Left hindlimb (tissue), 1 donor: ENCODE data around the gene C16orf78.

Experiments used
- DNase-seq: peaks from one replicate; pipeline ENCODE4 v3.0.0-alpha.2; 2018

C16orf78 gene, protein sequence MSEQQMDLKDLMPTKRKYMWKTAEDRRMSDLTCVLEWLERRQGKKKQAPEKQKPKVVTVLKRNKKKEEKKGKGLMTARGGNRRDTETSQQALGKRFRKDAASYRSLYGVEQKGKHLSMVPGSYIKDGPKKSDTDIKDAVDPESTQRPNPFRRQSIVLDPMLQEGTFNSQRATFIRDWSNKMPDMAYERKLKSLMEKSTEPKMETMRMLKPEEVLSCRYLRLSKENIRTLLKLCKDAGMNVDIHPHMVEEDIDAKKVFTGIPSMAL

DNA sequence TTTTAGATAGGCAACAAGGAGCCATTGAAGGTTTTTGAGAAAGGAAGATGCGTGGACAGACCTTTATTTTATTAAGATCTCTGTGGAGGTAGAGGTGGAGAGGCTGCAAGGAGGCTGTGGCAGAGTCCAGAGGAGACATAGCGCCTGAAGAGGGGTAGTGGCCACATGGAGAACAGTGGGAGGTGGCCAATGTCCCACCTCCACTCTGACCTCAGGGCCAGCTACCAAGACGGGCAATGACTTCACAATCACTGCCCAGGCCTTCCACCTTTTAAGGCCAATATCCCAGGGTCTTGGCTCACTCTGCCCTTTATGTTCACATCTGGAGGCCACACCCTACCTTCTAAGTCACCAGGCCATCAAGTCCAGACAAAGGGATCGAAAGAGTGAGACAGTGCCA lies at the start of gene C16orf78:
TSS of gene C16orf78 (plus strand) at position 301 of the 400 bp plus-strand sequence. CDS start 136 bp downstream, outside the sequence.
- no peak for DNase-seq

DNA sequence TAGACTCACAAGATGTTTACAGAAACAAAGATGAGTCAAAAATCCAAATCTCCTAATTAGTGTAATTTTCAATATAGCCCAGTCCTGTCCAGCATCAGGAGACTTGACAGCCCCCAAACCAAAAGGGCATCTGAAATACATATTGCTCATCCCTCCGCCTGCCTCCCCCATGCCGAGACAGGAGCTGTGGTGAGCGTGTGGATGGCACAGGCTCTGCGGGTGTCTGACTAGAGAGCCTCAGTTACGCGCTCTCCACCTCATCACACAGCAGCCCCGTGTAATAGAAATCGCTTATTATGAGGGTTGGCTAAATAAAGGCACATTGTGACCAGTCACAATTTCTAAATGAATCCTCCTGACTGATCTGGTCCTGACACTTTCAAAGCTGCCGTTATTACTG lies 48.9 kb upstream of the C16orf78 start:
- no peak for DNase-seq

DNA sequence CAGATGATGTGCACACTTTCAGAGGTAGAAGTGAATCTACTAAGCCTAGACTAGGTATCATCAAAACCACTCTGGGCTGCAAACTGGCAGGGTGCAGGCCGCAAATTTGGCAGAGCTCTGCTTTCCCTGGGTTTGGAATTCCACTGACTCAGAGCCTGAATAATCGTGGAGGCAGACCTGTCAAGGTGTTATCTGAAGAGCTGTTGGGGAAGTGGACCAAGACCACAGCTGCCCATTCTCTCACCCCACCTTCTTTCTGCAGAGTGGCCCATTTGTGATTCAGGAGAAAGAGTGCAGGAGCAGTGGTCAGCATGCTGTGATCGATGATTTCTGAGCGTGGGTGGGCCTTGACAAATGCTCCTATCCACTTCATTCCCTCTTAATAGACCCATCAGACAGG lies 46.1 kb upstream of the C16orf78 start:
- DNase-seq: no peak

DNA sequence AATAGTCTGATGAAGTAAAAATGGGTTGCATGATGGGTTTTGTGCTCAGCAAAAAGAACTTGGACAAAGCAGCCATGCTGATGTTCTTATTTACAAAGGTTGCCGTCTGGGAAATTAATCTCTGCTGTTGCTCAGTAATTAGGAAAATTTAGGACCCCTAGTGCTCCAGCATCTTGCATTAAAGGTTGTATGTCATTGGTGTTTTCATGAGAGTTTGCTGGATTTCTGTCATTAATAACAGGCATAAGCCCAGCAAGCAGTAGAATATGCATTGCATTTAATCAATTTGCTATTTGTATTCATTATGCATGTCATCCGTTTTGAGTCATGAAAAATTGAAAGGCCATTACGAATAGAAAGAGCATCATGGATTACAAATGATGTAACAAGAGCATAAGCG lies 45.3 kb upstream of the C16orf78 start:
- no peak for DNase-seq

DNA sequence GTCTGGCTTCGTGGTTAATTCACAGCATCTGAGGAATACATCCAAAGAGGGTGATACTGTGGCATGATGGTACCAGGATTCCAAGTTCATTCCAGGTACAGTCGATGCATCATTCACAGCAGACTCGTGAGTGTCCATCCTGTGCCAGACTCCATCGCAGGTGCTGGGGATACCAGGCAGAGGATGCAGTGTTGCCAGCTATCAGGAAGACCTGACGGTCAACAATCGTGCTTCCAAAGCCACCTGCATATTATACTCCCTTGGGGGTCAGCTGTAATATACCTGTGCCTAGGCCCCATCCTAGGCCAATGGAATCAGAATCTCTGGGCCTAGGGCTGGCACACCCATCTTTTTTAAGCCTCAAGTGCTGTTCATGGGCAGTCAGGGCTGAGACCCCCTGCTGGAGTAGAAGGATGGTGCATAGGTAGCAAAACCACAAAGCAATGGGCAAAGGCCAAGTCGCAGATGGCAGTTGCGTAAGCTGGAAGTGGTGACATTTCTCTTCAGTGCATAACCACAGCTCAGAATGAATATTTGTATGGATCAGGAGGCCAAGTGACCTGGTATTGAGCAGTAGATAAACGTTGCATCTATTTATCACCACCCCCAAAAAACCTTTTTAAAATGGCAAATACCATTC lies 42.9 kb upstream of the C16orf78 start:
- no peak for DNase-seq

DNA sequence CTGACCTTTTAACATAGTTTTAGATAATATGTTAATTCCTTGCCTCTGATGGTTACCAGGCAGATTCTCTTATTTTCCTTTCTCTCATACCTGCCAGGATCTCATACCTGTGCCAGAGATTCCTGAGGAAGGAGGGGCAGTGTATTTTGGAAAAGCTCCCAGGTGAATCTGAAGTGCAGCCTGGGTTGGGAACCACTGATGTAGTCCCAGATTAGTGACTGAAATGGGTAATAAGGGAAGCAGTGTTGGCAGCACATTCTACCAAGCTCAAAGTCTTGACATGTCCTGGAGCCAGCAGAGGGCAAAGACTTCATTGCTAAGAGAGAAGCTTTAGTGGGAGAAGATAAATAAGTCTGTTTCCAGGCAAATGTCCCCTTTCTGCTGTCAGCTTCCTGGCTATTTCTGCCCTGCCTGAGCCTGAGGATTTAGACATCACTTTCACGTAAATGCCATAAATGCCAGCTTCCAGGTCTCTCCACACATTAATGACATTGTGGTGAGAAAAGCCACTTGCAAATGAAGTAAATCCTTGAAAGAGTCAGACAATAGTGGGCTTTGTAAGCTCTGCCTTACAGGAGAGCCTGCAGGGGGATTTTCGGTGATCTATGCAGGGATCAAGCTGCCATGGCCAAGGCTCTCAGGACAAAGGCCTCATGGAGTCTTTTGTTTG lies 40.9 kb upstream of the C16orf78 start:
- no peak for DNase-seq

DNA sequence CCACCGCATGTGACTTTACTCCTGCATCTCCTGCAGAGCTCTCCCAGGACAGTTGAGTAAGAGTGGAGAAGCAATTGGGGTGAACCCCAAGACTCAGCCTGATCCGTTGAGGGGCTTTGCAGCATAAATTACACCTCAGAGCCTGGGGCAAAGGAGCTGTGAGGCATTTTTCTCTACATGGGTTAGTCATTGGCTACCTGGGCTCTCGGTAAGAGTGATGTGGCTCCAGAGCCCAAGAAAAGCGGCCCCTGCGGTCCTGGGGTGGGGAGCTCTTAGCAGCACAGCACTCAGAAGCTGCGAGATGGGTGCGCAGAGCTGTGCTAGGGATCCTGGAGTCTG lies 40.4 kb upstream of the C16orf78 start:
- no peak for DNase-seq

DNA sequence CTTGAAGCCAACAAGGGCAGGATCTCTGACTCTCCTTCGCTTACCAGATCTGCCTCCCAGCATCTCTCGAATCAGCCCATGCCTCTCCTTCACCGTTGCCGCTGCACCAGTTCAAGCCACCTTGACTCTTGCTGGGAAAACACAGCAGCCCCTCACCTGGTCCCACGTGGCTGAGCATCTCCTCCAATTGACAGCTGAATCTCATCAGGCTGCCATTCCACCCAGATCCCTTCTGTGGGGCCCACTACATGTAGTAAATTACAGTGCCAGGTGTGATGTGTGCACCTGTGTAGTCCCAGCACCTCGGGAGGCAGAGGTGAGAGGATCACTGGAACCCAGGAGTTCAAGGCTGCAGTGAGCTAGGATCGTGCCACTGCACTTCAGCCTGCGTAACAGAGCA lies 37.8 kb upstream of the C16orf78 start:
- DNase-seq: no peak

DNA sequence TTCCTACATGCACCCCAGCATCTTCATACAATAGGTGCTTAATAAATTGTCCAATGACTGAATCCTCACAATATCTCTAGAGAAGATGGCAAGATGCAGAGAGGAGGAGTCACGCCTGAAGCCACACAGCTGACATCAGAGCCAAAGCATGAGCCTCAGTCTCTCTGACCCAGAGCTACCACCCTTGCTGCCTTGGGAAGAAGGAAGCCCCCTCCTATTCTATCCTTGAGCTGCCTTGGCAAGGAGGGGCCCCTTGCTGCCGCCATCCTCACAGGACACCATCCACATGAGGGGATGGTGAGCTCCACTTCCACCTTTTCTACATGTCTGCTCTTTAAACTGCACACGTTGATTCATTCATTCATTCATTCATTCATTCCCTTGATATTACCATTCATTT lies 37.0 kb upstream of the C16orf78 start:
- DNase-seq: no peak

DNA sequence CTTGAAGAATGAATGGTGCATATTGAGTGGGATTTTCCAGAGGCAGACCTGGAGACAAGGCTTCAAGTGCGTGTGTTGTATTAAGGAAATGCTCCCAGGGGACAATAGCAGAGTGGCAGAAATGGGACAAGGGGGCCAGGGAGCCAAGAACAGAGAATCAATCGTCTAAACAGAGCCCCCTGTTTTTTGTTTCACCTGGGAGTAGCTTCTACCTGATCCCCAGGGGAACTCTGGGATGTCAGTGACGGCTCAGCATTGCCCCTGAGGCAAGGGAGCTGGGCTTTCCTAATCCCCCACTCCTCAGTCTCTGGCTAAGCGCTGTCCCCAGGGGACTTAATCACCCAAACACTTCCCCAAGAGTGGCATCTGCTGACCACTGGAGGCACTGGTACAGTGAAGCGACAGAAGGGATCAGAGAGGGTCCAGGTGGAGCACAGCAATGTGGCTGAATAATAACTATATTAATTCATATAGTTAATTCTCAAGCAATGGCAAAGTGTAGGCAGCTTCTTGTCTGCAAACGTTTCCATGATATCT lies 35.7 kb upstream of the C16orf78 start:
- DNase-seq: no peak

DNA sequence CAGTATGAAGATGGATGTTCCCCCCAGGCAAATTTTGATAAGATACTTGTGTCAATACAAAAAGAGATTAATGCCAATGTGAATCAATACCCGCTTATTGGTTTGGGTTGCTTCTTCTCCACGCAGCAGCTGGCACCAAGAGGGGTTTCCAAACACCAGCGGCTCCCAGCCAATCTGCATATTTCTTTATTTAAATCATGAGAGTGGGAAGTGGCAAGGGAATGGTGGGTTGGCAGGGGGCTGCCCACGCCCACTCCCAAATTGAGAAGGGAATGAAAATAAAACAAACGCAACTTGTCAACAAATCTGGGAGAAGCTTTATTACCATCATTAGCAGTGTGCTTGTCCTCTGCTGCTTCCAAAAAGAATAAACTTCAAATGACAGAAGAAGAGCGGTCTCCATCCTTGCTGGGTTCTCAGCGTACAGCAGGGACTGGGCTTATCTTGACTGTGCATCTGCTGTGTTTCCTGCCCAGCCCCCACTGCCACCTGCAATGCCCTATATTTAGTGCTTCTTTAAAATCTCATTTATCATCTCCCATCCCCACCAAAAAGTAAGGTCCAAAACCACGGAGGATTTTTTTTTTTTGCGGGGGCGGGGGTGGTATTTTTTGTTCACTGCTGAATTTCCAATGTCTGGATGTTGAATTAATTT lies 34.9 kb upstream of the C16orf78 start:
- DNase-seq: no peak

DNA sequence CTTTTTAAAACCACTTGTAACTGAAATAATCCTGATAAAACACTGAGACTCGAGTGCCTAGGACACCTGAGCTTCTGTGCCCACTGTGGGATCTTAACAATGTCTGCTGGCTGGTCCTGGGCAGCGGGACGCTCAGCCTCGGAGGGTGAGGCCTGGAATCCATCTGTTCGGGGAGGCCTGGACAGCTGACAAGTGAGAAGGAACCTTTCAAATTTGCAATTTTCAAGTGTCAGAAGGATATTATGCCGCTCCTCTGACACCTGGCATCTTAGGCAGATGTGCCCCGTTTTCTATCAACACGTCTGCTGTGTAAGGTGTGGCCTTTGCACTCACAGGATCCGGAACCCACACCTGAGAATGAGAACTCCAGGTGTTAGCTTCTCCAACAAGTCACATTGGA lies 33.1 kb upstream of the C16orf78 start:
- DNase-seq: no peak

DNA sequence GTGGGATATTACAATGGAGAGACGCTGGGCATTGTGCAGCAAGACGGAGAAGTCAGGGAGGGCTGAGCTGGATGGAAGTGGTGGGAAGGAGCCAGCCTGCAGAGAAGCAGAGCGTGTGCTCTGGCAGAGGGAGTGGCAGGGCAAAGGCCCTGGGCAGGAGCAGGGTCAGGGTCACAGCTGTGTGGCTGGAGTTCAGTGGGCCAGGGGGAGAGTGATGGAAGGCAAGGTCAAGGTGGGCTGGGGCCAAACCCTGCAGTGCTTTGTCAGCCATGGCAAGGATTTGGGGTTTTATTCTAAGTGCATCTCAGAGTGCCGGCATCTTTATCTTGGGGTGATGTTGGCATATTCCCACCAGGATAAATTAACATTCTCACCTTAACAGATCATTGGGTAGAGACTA lies 31.9 kb upstream of the C16orf78 start:
- DNase-seq: no peak

DNA sequence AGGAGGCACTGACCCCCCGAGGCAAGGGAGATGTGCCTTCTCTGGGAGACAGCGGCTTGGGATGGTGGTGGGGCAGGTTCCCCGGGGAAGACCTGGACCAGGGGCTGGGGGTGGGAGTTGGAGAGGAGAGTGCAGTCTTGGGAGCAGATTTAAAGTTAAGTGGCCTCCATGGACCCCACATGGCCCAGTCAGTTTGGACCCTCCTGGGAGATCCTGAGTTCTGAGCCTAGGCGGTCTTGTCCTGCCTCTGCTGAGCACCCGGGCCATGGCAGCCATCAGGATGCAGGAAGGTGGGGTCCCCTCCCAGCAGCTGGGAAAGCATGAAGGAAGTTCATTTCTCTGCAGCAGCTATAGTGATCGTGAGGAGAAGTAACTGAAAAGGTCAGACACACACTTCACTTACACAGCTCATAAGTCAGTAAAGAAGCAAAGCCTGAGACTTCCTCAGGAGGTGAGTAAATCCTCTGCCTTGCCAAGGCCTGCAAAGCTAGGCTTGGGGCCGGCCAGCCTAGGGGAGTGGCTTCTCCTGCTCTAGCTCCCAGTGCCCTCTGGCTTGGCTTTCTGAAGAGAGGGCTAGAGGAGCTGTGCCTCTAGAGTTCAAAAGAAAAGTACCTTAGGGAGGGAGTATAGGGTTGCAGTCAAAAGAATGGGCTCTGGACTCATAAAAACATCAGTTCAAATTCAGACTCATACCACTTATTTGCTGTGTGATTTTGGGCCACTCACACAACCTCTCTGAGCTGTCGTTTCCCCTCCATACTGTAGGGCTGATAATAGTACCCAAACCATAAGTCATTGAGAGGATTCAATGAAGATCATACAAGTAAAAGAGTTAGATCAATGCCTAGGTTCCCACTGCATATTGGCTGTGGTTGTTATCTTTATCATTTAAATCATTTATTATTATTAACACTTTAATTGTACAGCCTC lies 31.0 kb upstream of the C16orf78 start:
- no peak for DNase-seq

DNA sequence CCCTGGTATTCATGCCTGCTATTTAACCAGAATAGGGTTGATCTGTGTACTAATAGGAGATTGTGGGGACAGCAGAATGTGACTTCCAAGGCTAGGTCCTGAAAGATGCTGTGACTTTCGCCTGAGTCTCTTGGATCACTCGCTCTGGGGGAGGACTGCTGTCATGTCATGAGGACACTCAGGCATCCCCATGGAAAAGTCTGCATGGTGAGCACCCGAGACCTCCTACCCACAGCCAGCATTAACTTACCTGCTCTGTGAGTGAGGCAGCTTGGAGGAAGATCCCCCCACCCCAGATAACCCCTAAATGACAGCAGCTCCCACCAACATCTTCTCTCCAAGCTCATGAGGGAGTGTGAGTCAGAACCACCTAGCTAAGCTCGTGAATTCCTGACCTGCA lies 30.3 kb upstream of the C16orf78 start:
- no peak for DNase-seq

DNA sequence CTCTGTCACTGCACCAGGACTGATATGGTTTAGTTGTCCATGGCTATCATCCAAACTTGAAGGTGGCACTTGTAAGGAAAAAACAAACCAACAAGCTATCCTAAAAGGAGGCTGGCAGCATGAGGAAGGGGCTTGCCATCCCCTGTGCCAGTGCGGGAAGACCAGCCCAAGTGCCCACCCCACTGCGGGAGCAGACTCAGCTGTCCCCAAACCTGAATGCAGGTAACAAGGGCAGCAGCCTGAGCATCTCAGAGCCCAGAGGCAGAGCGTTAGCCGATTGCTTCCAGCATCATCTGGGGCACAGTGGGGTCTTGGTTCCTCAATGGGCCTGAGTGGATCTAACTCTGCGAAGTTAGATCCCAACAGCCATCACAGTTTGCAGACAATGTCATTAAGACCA lies 29.2 kb upstream of the C16orf78 start:
- no peak for DNase-seq

DNA sequence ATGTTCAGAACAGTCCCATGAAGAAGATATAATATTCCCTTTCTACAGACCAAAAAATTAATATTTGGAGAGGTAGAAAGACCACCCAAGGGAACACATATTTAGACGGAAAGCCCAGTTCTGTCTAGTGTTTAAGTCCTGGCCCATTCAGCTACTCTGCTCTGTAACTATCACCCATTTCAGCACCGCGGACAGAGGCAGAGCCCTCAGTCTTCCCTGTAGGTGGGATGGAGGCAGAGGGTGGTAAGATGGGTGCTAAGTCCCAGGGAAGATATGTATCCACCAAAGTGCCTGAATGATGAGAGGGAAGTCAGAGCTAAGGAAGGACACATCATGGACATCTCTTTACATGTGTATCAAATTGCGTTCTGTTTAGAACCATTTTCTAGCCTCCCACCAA lies 27.8 kb upstream of the C16orf78 start:
- no peak for DNase-seq

DNA sequence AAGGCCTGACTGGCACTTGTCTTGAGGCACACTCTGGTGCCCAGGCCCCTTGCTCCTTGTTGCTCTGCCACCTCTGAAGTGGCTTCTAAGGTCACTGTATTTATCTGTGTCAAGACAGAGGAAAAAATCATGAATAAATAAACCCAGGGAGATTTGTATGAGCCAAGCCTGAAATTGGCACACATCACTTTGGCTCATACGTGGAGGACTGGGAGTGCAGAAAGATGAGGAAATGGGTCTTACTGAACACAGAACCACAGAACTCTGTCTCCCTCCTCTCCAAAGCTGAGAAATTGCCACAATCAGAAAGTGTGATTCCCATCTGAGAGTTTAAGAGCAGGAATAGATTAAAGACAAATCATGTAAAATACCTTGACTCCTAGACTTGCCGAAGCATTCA lies 27.1 kb upstream of the C16orf78 start:
- DNase-seq: no peak

DNA sequence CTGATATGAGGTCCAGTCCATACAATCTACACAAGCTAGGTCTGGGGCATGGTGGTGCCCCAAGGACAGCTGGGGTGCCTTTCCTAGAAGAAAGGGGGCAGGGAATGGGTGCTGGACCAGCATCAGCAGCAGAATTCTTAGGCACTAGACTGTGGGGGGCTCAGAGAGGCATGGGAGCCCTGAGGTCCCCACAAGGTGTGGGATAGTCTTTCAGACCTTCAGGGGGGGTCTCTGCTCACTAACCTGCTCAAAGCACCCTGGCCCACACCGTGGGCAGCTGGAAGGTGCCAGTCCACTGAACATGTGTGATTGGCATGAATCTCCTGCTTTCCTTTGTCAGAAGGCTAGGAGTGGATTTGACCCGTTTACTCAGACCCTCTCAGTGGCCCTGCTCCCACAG lies 26.1 kb upstream of the C16orf78 start:
- DNase-seq: no peak

DNA sequence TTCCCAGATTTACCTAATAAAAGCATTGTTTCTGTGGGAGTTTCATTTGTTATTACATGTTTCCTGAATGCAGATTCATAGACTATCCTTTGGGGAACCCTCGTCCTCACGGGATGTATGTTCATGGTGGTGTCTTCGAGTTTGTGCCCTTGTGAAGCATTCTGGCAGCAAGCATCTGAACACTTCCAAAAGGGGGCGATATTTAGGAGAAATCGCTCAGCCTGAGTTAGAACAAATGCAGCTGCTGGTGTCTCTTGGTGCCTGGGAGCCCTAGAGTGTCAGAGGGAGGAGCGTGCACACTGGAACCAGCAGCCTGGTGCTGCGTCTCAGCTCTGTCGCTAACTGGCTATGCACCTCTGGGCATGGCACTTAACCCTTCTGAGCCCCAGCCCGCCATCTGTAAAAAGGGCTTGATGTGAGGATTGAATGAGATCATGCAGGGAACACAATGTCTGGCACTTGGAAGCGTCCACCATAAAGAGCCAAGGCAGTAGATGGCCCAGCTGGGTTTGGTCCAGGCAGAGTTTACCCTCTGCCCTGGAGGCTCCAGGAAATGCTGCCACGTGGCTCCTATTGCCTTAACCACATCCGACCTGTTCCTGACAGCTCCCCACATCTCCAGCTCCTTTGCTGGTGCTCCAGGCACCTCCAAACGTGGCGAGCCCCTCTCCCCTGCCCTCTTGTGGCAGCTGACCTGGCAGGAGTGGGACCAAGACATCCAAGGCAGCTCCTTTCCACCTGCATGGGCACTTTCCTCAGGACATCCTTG lies 25.0 kb upstream of the C16orf78 start:
- DNase-seq: no peak

DNA sequence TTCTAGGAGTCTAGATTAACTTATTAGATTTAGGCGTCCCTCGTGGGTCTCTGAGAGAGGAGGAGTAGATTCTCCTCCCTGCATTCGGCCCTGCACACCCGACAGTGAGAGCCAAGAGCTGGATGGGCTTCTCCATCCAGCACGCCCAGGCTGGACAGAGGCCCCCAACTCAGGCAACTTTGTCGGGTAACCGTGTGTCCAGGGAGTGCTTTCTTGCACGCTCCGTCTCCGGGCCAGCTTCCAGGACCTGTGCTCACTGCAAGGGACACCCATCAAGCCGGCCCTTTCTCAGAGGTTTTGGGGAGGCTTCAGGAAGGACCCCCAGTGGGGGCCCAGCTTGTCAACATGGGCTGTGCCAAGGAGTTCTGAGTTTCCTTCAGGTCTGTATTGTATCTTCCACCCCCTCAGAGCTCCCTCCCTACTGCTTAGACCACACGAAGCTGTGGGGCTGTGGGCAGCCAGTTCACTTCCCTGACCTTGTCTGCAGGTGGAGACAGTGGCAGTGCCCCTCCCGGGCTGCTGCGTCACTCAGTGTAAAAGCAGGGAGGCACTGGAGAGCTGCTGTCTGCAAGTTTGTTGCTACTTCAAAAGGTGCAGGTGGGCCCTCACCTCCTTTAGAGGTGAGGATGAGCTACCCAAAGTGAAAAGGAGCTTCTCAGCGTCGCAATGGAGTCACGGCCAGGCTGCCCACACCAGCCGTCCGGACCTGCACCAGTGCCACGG lies 24.0 kb upstream of the C16orf78 start:
- no peak for DNase-seq
